Ovary (tissue), 3 donors: ENCODE measurements around the gene TXNIP.

Experiments
- POLR2A ChIP-seq: fragments of 450-650 bp; IDR thresholded peaks from one replicate; pipeline ENCODE4 v1.6.1; 2017; ENCODE audit warnings: antibody characterized with exemption, mild to moderate bottlenecking, moderate library complexity
- TF ChIP-seq, protein P1 (sequence below), 3 donors: fragments of 450-650 bp in 2 of 3; fragments of 200-600 bp in 1 of 3; IDR thresholded peaks; one replicate each; pipeline versions ENCODE4 v1.5.1 to v1.8.0; 2016 to 2022; ENCODE audit warnings: antibody characterized with exemption in 3 of 3, mild to moderate bottlenecking in 1 of 3
- donor health status: DM: no; HTN: no; CAD: no.

DNA sequence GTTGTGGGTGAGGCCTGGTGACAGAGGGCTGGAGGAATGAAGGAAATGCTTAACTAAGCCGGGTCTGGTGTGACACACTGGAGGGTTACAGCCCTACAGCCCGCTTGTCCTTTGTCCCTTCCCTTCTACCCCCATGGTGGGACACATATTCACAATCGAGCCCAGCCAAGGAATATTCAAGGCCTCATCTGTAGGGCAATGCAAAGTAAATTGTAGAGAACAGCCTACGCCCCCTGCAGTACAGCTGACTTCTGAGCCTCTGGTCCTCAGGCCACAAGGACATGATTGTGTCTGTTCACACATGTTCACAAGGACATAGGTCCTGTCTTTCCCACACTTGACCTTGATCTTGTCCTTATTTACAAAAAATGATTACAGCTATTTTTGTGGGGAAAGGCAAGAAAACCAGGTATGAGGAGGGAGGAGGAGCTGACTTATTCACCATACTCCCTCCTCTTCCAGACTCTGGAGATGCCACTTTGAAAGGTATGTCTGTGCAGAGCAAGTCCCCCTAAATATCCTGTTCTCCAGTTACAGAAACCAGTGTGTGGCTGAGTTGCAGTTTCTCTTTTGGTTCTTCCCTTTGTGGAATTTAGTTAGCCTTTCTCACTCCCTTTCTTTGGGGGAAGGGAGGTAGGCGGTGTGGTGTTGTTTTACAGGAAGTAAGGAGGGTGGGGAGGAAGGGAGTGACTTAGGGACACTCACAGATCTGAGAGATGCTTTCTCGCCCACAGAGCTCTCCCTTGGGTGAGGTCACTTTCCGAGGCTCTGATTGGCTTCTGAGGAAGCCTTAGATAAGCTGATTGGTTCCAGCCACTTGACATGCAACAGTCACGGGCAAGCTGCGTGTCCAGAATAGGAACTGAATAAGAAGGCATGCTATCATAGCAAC lies 17.3 kb downstream of the TXNIP start:
- TF ChIP-seq, protein P1, sequence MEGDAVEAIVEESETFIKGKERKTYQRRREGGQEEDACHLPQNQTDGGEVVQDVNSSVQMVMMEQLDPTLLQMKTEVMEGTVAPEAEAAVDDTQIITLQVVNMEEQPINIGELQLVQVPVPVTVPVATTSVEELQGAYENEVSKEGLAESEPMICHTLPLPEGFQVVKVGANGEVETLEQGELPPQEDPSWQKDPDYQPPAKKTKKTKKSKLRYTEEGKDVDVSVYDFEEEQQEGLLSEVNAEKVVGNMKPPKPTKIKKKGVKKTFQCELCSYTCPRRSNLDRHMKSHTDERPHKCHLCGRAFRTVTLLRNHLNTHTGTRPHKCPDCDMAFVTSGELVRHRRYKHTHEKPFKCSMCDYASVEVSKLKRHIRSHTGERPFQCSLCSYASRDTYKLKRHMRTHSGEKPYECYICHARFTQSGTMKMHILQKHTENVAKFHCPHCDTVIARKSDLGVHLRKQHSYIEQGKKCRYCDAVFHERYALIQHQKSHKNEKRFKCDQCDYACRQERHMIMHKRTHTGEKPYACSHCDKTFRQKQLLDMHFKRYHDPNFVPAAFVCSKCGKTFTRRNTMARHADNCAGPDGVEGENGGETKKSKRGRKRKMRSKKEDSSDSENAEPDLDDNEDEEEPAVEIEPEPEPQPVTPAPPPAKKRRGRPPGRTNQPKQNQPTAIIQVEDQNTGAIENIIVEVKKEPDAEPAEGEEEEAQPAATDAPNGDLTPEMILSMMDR (IDR thresholded peaks at IDR 0.05), result no peak
- TF ChIP-seq POLR2A, result peak; percentile 87
